Subcutaneous abdominal adipose tissue (tissue), 5 donors: Measurements from ENCODE around the gene EIF4ENIF1.
A peak's percentile ranks its signal among the peaks of the same experiment; 100 is the strongest.
"Not testable (repeated sequence)": the region's sequence is repeated elsewhere in the genome, so short reads cannot be mapped to it uniquely, and the experiment has no call there.

Source experiments
- H3K27ac ChIP-seq: one replicate; pipeline ENCODE4 v1.7.0; 2013; ENCODE audit warnings: low read depth, mild to moderate bottlenecking, inconsistent platforms, low read length, moderate library complexity
- H3K27me3 ChIP-seq, 5 donors: one replicate each; pipeline ENCODE4 v1.7.0; 2013; ENCODE audit warnings: low read length in 5 of 5, inconsistent platforms in 1 of 5; ENCODE audit not compliant: control insufficient read depth in 5 of 5, insufficient read depth in 4 of 5
- H3K36me3 ChIP-seq, 5 donors: one replicate each; pipeline ENCODE4 v1.7.0; 2013; ENCODE audit warnings: low read length in 5 of 5; ENCODE audit not compliant: control insufficient read depth in 5 of 5, insufficient read depth in 5 of 5
- H3K4me1 ChIP-seq, 5 donors: one replicate each; pipeline ENCODE4 v1.7.0; 2013; ENCODE audit warnings: low read length in 5 of 5, mild to moderate bottlenecking in 3 of 5, moderate library complexity in 1 of 5; ENCODE audit not compliant: control insufficient read depth in 5 of 5, insufficient read depth in 5 of 5
- H3K4me3 ChIP-seq, 5 donors: one replicate each; pipeline ENCODE4 v1.7.0; 2013; ENCODE audit warnings: low read length in 5 of 5, low read depth in 1 of 5
- H3K9ac ChIP-seq, 5 donors: one replicate each; pipeline ENCODE4 v1.7.0; 2013; ENCODE audit warnings: low read length in 5 of 5, mild to moderate bottlenecking in 4 of 5, moderate library complexity in 3 of 5
- H3K9me3 ChIP-seq, 5 donors: one replicate each; pipeline ENCODE4 v1.7.0; 2013; ENCODE audit warnings: low read length in 5 of 5; ENCODE audit not compliant: control insufficient read depth in 5 of 5
- donor health status: healthy.
- donor health status: healthy.
- donor health status: healthy.
- donor health status: healthy.
- donor health status: healthy.

EIF4ENIF1 gene

GRCh38 chr22:31493355-31493754 lies 3.7 kb upstream of the EIF4ENIF1 start:
- H3K4me3 ChIP-seq, H3K27me3 ChIP-seq, H3K9ac ChIP-seq, H3K27ac ChIP-seq, H3K9me3 ChIP-seq, H3K36me3 ChIP-seq: not testable (repeated sequence)
- H3K4me1 ChIP-seq: peaks cover 7 to 45% (median 39%) of the 10 kb centered on the region in 5 donors

- no peak overlapping the region for H3K27ac ChIP-seq
- H3K36me3 ChIP-seq: peaks cover 0 to 9% (median 4%) of the 10 kb centered on the region in 5 donors
- H3K9ac ChIP-seq: peak overlapping the region in 1 of 5 donors; percentile 39
- H3K4me1 ChIP-seq: peaks cover 7 to 46% (median 40%) of the 10 kb centered on the region in 5 donors
- no peak overlapping the region for H3K4me3 ChIP-seq
- H3K27me3 ChIP-seq: no peaks in the 10 kb centered on the region
- no peaks in the 10 kb centered on the region for H3K9me3 ChIP-seq
These were observed 2.5 kb upstream of the EIF4ENIF1 start for GRCh38 chr22:31492151-31492550.

- H3K36me3 ChIP-seq: peaks cover 0 to 14% (median 8%) of the 10 kb centered on the region in 5 donors
- H3K9me3 ChIP-seq: no peaks in the 10 kb centered on the region
- H3K4me1 ChIP-seq: peaks cover 7 to 39% (median 32%) of the 10 kb centered on the region in 5 donors
- peak overlapping the region; percentile 81 for H3K27ac ChIP-seq
- H3K9ac ChIP-seq: peak overlapping the region; percentile 39 to 90 (median 79)
- H3K4me3 ChIP-seq: peak overlapping the region in 3 of 5 donors; percentile 87 to 94 (median 94)
- H3K27me3 ChIP-seq: no peaks in the 10 kb centered on the region
These were observed 1.7 kb upstream of the EIF4ENIF1 start for GRCh38 chr22:31491218-31491962.

- H3K4me1 ChIP-seq: peaks cover 7 to 32% (median 26%) of the 10 kb centered on the region in 5 donors
- peak overlapping the region; percentile 68 to 94 (median 90) for H3K4me3 ChIP-seq
- peak overlapping the region; percentile 81 for H3K27ac ChIP-seq
- peaks cover 0 to 15% (median 9%) of the 10 kb centered on the region in 5 donors for H3K36me3 ChIP-seq
- H3K27me3 ChIP-seq: no peaks in the 10 kb centered on the region
- peak overlapping the region; percentile 78 to 90 (median 83) for H3K9ac ChIP-seq
- H3K9me3 ChIP-seq: no peaks in the 10 kb centered on the region
These were observed 869 bp upstream of the EIF4ENIF1 start for GRCh38 chr22:31490496-31490925.

- Histone ChIP-seq H3K4me1 (peaks cover 7 to 30% (median 24%) of the 10 kb centered on the region in 5 donors), H3K9ac (peak overlapping the region; percentile 77 to 90 (median 86)), H3K27ac (peak overlapping the region; percentile 81), H3K36me3 (peaks cover 7 to 25% (median 11%) of the 10 kb centered on the region in 5 donors), H3K4me3 (peak overlapping the region; percentile 61 to 94 (median 87)), H3K9me3 (no peaks in the 10 kb centered on the region), H3K27me3 (no peaks in the 10 kb centered on the region)
These were observed 539 bp downstream of the EIF4ENIF1 start for GRCh38 chr22:31488988-31489617.

GRCh38 chr22:31488346-31488883 lies 1.2 kb downstream of the EIF4ENIF1 start:
- no peaks in the 10 kb centered on the region for H3K27me3 ChIP-seq
- H3K4me1 ChIP-seq: peaks cover 7 to 30% (median 24%) of the 10 kb centered on the region in 5 donors
- peak overlapping the region; percentile 61 to 94 (median 87) for H3K4me3 ChIP-seq
- H3K9me3 ChIP-seq: no peaks in the 10 kb centered on the region
- peak overlapping the region; percentile 67 for H3K27ac ChIP-seq
- peaks cover 11 to 32% (median 17%) of the 10 kb centered on the region in 5 donors for H3K36me3 ChIP-seq
- H3K9ac ChIP-seq: peak overlapping the region; percentile 77 to 90 (median 86)

GRCh38 chr22:31486951-31487350 lies 2.7 kb downstream of the EIF4ENIF1 start:
- Histone ChIP-seq H3K4me1 (peaks cover 7 to 30% (median 24%) of the 10 kb centered on the region in 5 donors), H3K9me3 (no peaks in the 10 kb centered on the region), H3K27ac (no peak overlapping the region), H3K4me3 (no peak overlapping the region), H3K27me3 (no peaks in the 10 kb centered on the region), H3K36me3 (peaks cover 13 to 39% (median 23%) of the 10 kb centered on the region in 5 donors), H3K9ac (no peak overlapping the region)

- Histone ChIP-seq H3K36me3 (peaks cover 16 to 45% (median 28%) of the 10 kb centered on the region in 5 donors), H3K4me1 (peaks cover 7 to 28% (median 24%) of the 10 kb centered on the region in 5 donors)
- H3K27ac ChIP-seq, H3K27me3 ChIP-seq, H3K9me3 ChIP-seq, H3K4me3 ChIP-seq, H3K9ac ChIP-seq: not testable (repeated sequence)
These were observed 3.3 kb downstream of the EIF4ENIF1 start for GRCh38 chr22:31486369-31486768.

- H3K9me3 ChIP-seq, H3K9ac ChIP-seq, H3K4me1 ChIP-seq, H3K27me3 ChIP-seq, H3K4me3 ChIP-seq, H3K27ac ChIP-seq: not testable (repeated sequence)
- peaks cover 27 to 66% (median 41%) of the 10 kb centered on the region in 5 donors for H3K36me3 ChIP-seq
These were observed 7.2 kb downstream of the EIF4ENIF1 start for GRCh38 chr22:31482470-31482869.

- Histone ChIP-seq H3K27ac (no peak overlapping the region), H3K4me3 (no peak overlapping the region), H3K27me3 (no peaks in the 10 kb centered on the region), H3K36me3 (peaks cover 29 to 57% (median 33%) of the 10 kb centered on the region in 5 donors), H3K4me1 (no peaks in the 10 kb centered on the region), H3K9ac (no peak overlapping the region), H3K9me3 (no peaks in the 10 kb centered on the region)
These were observed 8.5 kb downstream of the EIF4ENIF1 start for GRCh38 chr22:31481129-31481528.
